Type B pancreatic cell (in vitro differentiated cells): ENCODE measurements around the gene DNLZ. TPM values are rescaled to one million over a fixed set of nuclear protein-coding genes. Genes with fewer than 3 reads are reported as not detected.

Experiments
- DNase-seq: peaks from one replicate; pipeline ENCODE4 v3.0.0; 2021; ENCODE audit warnings: mixed read lengths; ENCODE audit not compliant: unreplicated experiment; ENCODE audit errors: extremely low spot score
- H3K27ac Mint-ChIP-seq: 2 replicates; pipeline ENCODE4 v1.8.0; 2021; ENCODE audit warnings: mild to moderate bottlenecking, mixed read lengths
- H3K27me3 Mint-ChIP-seq: 2 replicates; pipeline ENCODE4 v1.8.0; 2021; ENCODE audit warnings: mixed read lengths
- H3K36me3 Mint-ChIP-seq: 2 replicates; pipeline ENCODE4 v1.8.0; 2021; ENCODE audit warnings: mixed read lengths
- H3K4me1 Mint-ChIP-seq: one replicate; pipeline ENCODE4 v1.8.0; 2021; ENCODE audit warnings: mixed read lengths; ENCODE audit not compliant: unreplicated experiment
- H3K4me3 Mint-ChIP-seq: 2 replicates; pipeline ENCODE4 v1.8.0; 2021; ENCODE audit warnings: mild to moderate bottlenecking, mixed read lengths
- H3K9me3 Mint-ChIP-seq: 2 replicates; pipeline ENCODE4 v1.8.0; 2021; ENCODE audit warnings: mixed read lengths
- CTCF ChIP-seq: fragments of 200-600 bp; sonication (generic); conservative IDR thresholded peaks from 2 replicates; pipeline ENCODE4 v1.5.0; 2021; ENCODE audit warnings: antibody characterized with exemption, mild to moderate bottlenecking
- total RNA-seq: library from RNA; stranded (reverse); gene quantifications from 2 replicates; pipeline ENCODE4 v1.2.1, GENCODE V29; 2021; ENCODE audit warnings: low replicate concordance

Gene DNLZ
- total RNA-seq, 1 donor from 2014 or later, result 14.0 TPM

- DNase-seq, result no peak
- no peak overlapping the region for H3K4me3 Mint-ChIP-seq
- no peaks in the 10 kb centered on the region for H3K36me3 Mint-ChIP-seq
- no peaks in the 10 kb centered on the region for H3K27me3 Mint-ChIP-seq
- H3K4me1 Mint-ChIP-seq, result peaks cover 4% of the 10 kb centered on the region
- H3K27ac Mint-ChIP-seq, result no peak overlapping the region
- no peaks in the 10 kb centered on the region for H3K9me3 Mint-ChIP-seq
- TF ChIP-seq CTCF, result no peak
Measured at GRCh38 chr9:136376457-136376856, 12.9 kb upstream of the DNLZ start.

- Mint-ChIP-seq H3K27ac (no peak overlapping the region), H3K4me3 (no peak overlapping the region), H3K27me3 (no peaks in the 10 kb centered on the region), H3K9me3 (no peaks in the 10 kb centered on the region), H3K36me3 (no peaks in the 10 kb centered on the region), H3K4me1 (peaks cover 4% of the 10 kb centered on the region)
- no peak for TF ChIP-seq CTCF
- DNase-seq, result no peak
Measured at GRCh38 chr9:136375096-136375495, 11.6 kb upstream of the DNLZ start.

DNA sequence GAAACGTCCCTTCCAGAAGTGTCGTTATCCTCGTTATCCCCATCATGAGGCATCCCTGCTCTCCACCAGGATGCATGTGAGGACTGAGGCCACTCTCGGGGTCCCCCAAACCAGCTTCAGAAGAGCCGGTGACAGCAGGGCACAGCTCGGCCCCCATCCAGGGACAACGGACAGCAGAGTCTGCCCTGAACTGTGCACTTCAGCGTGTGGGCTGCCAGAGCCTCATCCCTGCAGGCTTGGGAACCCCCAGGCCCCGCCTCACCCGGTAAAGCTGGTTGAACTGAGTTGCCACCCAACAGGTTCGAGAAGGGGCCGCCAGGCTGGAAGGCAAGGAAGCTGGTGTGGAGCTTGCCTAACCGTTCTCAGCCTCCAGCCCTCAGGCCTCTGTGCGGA lies 10.6 kb upstream of the DNLZ start:
- H3K9me3 Mint-ChIP-seq, result no peaks in the 10 kb centered on the region
- DNase-seq, result no peak
- H3K36me3 Mint-ChIP-seq, result no peaks in the 10 kb centered on the region
- peaks cover 4% of the 10 kb centered on the region for H3K4me1 Mint-ChIP-seq
- TF ChIP-seq CTCF, result no peak
- no peak overlapping the region for H3K4me3 Mint-ChIP-seq
- H3K27ac Mint-ChIP-seq, result peak overlapping the region; percentile 51
- no peaks in the 10 kb centered on the region for H3K27me3 Mint-ChIP-seq

DNA sequence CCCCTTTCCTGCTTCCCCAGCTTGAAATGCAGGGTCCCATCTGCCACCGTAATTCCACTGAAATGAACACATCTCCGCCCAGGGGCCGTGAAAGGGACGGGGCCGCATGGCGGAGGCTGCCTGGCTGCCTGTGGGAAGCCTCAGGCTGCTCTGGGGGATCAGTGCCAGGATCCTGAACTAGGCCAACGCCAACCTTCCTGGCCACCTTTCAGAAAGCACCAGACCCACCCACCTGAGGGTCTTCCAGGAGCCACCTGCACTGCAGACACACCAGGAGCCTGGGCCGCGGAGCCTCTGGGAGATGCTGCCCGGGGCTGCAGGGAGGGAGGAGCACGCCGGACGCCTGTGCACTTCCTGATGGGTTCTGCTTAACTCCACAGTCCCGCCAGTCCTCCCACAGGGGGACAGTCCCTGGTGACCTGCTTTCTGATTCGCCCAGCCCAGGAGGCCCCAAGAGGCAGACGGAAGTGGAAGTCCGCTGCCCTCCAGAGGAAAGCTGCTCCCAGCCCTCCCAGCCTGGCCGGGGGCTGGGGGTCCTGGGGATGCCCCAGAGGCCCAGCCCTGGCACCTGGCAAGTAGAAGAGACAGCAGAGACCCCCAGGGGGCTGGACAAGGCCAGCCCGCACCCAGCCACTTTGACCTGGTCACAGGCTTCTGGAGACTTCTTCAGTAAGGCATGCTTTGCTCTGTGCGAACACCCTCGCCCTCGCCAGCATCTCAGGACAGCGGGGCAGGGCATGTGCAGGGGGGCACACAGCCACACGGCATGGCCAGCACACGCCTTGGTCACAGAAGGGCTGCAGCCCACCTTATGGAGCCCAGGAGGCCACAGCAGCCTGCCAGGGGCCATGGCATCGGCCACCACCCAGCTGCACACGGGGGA lies 10.0 kb upstream of the DNLZ start, which contains the start of gene CARD9:
Gene CARD9, minus strand, starts transcription at position 370 of the 883 bp plus-strand sequence. CDS start 1,591 bp downstream, outside the sequence.
- no peak for TF ChIP-seq CTCF
- Mint-ChIP-seq H3K4me3 (peak within 1 kb of the TSS; percentile 60), H3K4me1 (peaks cover 4% of the 10 kb centered on the region), H3K27ac (peak within 1 kb of the TSS; percentile 63), H3K27me3 (no peaks in the 10 kb centered on the region), H3K36me3 (no peaks in the 10 kb centered on the region), H3K9me3 (no peaks in the 10 kb centered on the region)
- DNase-seq, result no peak

DNA sequence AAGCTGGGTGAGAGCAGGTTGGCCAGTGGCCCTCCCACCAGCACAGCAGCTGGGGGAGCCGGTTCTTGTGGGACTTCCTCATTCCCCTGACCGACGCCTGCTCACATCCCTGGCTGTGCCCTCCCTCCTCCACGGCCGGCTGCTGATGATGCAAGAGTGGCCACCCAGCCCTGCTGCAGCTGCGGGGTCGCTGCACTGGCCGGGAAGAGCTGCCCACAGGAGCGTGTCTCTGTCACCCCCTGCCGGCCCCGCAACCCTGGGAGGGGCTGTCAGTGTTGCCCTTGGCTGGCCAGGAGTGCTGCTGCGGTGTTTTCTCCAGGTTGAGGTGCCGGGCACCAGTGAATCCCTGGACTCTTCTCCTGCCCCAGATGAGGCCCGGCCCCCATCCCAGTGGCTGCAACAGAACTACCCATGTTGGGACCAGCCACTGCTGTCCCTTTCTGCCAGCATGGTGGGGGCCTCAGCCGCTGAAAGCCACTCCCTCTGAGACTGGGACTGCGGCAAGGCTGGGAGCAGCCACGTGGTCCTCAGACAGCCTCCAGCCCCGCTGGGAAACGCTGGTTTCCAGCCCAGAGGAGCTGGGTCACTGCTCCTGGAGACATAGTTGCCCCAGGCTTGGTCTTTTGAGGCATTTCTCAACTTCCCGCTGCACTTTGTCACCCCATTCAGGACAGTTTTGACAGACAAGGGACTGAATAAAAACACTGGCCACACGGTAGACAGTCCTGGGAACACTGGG lies 9.2 kb upstream of the DNLZ start:
- Mint-ChIP-seq H3K4me1 (peaks cover 4% of the 10 kb centered on the region), H3K4me3 (peak overlapping the region; percentile 60), H3K27ac (peak overlapping the region; percentile 63)

More for the DNA sequence above, 9.2 kb upstream of the DNLZ start:
- H3K9me3 Mint-ChIP-seq, result no peaks in the 10 kb centered on the region
- peak; percentile 52 for TF ChIP-seq CTCF
- no peak for DNase-seq
- H3K36me3 Mint-ChIP-seq, result no peaks in the 10 kb centered on the region
- no peaks in the 10 kb centered on the region for H3K27me3 Mint-ChIP-seq
